A549 treated with DMSO at 1 μM for 4 hours (cell line): ENCODE measurements around the gene GTF2A2. TPM values are rescaled to one million over a fixed set of nuclear protein-coding genes. Genes with fewer than 3 reads are reported as not detected.

Experiments
- total RNA-seq: library from RNA; stranded (reverse); fragments of 200-300 nt; extraction: Qiagen RNA extraction; gene quantifications from 5 replicates; pipeline ENCODE4 v1.2.3, GENCODE V29; 2022; ENCODE audit warnings: low read depth

The GTF2A2 gene
- total RNA-seq: 170 to 198 TPM (median 184 TPM) in 5 replicates

GRCh38 chr15:59656897-59657634 lies at the start of gene GTF2A2:
TSS of gene GTF2A2 (minus strand) at chr15:59657515. CDS start at chr15:59652277, 5,238 bp downstream.

GRCh38 chr15:59688782-59689625 lies 31.7 kb upstream of the GTF2A2 start, which contains the start of gene BNIP2:
TSS of gene BNIP2 (minus strand) at chr15:59689320. CDS start at chr15:59682457, 6,863 bp downstream.

GRCh38 chr15:59611276-59612260 lies 45.7 kb downstream of the GTF2A2 start, which contains the start of gene GCNT3:
TSS of gene GCNT3 (plus strand) at chr15:59611783. CDS start at chr15:59618239, 6,456 bp downstream.

Other genes starting within 250 kb of the GTF2A2 start
- gene FAM81A, start 219.3 kb downstream of the GTF2A2 start, total RNA-seq: 10.4 to 17.3 TPM (median 13.9 TPM) in 5 replicates
- 156 to 216 TPM (median 179 TPM) in 5 replicates for gene GCNT3, start 45.7 kb downstream of the GTF2A2 start, total RNA-seq
- 64.3 to 88.8 TPM (median 79.7 TPM) in 5 replicates for gene BNIP2, start 31.8 kb upstream of the GTF2A2 start, total RNA-seq